Middle frontal gyrus (tissue), 1 donor: ENCODE measurements around the gene ABCC3.

ENCODE experiments used
- DNase-seq: peaks from one replicate; pipeline ENCODE4 v3.0.0-alpha.2; 2015; ENCODE audit warnings: low spot score; ENCODE audit errors: extremely low spot score

Gene ABCC3

DNA sequence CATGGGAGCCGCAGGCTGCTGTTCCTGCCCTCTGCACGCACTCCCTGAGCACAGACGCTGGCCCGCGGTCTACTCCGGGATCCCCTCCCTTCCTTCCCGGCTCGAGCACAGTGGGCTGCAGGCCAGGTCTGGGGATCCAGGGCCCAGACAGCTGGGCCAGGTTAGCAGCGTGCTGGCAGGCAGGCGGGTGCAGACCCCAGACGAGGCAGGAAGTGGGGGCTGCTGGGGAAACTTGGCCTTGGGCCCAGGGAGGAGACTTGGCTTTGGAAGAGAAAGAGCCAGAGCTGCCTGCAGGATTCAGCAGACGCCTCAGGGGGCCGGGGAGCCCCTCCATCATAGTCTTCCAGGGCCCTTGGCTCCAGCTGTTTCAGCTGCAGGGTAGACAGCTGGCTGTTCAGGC lies 30.2 kb upstream of the ABCC3 start:
- DNase-seq: no peak

DNA sequence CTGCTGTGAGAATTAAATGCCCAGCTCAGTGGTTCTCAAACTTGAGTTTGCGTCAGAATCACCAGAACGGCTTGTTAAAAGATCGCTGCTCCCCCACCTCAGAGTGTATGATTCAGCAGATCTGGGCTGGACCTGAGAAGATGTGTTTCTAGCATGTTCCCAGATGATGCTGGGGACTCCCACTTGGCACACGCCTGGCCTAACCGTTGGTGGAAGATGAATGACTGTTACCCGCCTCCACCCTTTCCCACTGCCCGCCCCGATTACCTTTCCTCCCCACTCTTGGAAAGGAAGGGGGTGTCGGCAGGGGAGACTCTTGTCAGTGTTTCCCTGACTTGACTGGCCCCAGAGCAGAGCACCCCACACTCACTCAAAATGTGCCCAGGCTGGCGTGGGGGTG lies 29.3 kb upstream of the ABCC3 start:
- DNase-seq: no peak

GRCh38 chr17:50607522-50608175 lies 27.0 kb upstream of the ABCC3 start:
- no peak for DNase-seq

DNA sequence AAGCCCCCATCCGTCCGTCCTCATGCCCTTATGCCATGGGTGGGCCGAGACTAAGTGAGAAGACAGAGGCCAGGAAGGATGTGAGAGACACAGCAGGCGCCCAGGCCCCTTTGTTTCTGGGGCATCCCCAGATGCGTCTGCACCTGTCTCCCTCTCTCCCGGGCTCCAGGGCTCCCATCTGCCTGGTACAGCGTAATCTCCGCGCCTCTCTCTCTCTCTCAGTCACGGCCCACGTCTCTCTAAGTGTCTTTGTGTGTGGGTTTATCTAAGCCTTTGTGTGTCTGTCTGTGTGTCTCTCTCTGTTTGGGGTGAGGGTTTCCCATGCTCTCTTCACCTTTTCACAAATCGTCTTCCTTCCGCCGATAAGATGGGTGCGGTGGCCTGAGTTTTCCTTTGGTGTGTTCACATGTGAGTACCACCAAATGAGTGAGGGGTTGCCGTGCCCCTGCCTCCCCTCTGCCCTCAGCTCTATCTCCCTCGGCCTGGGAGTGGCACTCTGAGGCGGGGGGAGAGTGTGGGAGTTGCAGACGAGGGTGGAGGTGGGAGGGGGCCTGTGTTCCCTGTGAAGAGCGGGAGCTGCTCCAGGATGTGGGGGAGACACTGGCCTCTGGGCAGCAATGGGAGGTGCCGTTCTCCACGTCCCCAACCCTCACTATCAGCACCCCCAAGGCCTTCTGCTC lies 25.8 kb upstream of the ABCC3 start:
- DNase-seq: no peak

DNA sequence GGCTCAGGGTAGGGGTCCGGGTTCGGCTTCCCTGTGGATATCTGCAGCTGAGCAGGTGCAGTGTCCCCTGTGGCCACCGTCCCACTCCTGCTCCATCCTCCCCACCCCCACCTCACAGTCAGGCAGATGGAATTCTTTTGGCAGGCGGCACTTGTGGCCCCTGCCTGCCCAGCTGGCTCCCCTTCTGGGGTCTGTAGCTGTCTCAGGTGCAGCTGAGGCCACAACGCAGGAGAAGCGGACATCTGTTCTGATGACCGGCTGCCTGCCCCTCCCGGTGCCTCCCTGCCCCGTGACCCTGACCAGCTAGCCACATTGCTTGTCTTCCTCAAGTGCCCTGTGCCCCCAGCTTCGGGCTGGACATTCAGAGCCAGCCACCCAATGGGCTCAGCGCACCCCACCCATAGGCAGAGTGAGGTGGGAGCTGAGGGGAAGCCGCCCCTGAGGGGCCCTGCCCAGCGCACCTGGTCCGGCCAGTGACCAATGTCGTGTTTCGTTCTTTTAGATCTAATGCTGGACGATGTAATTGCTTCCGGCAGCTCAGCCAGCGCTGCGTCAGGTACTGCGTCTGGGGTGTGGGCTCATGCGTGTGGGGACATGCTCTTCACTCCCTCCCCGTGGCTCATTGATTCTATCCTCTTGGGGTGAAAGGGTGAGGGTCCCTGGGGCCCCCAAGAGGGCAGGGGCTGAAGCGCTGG lies 25.2 kb upstream of the ABCC3 start:
- DNase-seq: no peak

DNA sequence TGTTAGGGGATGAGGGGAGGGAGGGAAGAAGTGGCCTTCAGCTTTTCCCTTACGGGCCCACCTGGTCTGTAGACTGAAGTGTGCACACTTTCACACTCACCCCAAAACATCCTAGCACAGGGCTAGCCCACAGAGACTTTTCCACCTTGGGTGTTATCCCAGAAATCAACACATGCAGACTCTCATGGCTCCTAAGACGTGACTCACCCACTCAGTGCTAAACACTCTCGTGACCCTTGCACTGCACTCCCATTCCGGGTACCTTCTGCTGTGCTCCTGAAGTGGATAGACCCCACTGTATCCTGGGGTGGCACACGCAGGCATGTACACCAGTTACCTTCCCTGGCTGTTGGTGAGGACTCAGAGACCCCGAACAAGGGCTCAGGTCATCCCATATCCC lies 23.0 kb upstream of the ABCC3 start:
- no peak for DNase-seq

DNA sequence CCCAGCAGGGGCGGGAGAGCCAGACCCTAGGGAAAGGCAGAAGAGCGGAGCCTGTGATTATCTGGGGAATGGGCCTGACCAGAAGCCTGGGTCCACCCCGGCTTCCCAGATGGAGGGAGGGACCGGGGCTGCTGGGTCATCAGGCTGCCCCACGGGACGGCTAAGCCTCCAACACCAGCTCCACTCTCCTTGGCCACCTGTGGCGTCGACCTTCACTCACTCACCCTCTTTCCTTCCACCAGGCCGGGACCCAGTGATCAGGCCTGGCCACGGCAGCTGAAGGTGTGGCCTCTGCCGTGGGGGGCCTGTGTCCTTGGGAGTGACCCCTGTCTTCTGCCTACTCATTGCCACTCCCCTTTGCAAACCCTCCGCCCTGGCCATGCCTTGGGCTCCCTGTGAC lies 22.4 kb upstream of the ABCC3 start:
- no peak for DNase-seq

DNA sequence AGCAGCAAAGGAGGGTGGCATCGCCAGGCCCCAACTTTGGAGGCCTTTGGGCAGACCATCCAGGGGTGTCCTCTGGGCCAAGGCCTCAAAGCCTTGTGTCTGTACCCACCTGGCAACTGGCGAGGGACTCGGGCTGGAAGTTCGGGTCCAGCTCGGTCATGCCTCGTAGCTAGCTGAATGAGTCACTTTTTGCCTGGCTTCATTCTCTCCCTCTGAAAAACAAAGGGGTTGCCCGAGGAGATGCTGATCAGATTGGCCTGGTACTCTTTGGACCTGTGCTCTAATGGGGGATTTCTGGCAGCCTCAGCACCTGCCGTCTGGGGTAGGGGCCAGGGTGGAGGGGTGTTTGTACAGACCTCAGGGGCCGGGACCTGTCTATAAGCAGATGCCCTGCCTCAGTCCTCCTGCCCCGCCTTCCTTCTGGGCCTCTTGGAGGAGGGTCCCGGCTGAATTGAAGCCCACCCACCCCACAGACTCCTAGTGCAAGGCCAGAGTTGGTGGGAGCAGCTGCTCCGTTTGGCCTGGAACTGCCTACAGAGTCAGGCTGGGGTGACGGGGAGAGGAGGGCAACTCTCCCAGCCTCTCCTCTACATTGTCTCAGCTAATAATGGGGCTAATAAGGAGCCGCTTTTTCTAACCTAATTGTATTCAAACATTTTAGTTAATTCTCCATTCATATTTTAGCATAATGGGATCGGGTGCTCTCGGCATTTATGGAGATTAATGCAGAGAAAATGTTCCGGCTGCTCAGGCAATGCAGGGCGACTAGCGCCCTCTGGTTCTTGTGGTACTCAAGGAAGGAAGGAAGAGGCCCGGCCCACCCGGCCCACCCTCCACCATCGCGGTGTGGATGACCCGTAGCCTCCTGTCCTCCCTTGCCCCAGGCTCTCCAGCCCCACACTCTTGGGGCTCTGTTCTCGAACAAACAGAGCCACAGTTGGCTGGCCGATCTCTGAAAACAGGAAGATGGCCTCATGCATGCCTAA lies 21.4 kb upstream of the ABCC3 start:
- DNase-seq: no peak

GRCh38 chr17:50614471-50615051 lies 20.1 kb upstream of the ABCC3 start:
- no peak for DNase-seq

DNA sequence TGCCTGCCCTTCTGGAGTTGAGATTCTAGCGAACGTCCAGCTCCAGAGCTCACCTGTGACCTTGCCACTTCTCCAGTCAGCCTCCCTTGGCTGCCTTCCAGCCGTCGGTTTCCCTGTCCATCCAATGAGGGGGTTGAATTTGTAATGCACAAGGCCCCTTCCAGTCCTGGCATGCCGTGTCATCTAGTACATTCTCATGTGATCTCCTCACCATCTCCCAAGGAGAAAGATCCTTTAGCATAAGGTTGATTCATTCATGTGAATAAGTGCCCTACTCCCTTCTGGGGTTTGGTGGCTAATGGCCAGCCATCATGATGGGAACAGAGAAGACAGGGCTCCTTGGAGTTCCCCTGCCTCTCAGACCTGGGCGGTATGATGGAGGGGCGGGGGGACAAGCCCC lies 18.9 kb upstream of the ABCC3 start:
- no peak for DNase-seq

GRCh38 chr17:50618300-50618699 lies 16.4 kb upstream of the ABCC3 start:
- DNase-seq: no peak

GRCh38 chr17:50618941-50619340 lies 15.7 kb upstream of the ABCC3 start:
- DNase-seq: no peak

GRCh38 chr17:50619489-50619888 lies 15.2 kb upstream of the ABCC3 start:
- DNase-seq: no peak

GRCh38 chr17:50620237-50620636 lies 14.4 kb upstream of the ABCC3 start:
- DNase-seq: no peak

DNA sequence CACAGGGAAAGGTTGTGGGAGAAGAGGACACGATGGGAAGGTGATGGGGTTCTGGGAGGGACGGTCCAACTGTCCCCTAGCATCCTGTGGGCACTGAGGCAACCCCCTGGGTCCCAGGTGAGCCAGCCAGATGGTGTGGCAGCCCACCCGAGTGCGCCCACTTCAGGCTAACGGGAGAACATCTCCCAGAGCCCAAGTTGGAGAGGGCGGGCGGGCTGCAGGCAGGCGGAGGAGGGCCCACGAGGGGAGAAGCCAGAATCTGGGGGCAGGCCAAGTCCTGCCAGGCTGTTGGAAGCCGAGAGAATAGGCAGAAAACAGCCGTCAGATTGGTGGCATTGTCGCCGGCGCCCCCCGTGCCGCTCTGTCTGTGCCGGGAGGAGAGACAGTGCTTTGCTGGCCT lies 13.8 kb upstream of the ABCC3 start:
- no peak for DNase-seq

GRCh38 chr17:50621574-50622031 lies 13.1 kb upstream of the ABCC3 start:
- DNase-seq: no peak

GRCh38 chr17:50624321-50624934 lies 10.3 kb upstream of the ABCC3 start:
- no peak for DNase-seq

DNA sequence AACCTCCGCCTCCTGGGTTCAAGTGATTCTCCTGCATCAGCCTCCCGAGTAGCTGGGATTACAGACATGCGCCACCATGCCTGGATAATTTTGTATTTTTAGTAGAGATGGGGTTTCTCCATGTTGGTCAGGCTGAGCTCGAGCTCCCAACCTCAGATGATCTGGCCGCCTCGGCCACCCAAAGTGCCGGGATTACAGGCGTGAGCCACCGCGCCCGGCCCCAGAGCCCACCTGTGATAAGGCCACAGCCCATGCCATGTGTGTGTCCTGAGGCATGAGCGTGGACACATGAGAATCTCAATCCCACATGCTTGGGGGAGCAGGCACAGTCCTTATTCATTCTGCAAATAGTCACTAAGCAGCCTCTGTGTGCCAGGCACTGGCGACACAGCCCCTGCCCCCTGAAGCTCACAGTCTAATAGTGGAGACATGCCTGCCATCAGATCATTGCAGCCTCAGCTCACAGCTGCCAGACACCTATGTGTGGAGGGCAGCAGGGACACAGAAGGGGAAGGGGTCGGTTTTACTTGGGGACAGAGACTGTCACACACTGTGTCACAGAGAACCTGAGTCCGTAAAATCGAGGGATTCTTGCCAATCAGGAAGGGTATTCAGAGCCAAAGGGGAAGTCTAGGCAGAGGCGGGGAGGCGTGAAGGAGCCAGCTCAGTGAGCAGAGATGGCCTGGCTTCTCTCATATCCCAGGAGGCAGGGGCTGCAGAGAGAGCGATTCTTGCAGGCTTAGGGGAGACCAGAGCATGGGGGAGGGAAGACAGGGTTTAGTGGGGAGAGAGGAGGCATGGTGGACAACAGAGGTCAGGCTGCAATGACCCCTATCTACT lies 9.4 kb upstream of the ABCC3 start:
- DNase-seq: no peak

- DNase-seq: no peak
Observed at GRCh38 chr17:50626037-50626574, 8.6 kb upstream of the ABCC3 start.
